HG02763 (cell line): Measurements from ENCODE around the gene TOR1AIP2.

Experiments used
- ATAC-seq: cut with Tn5 transposase; IDR thresholded peaks from one replicate; pipeline ENCODE4 v1.9.1; 2021; ENCODE audit warnings: mild to moderate bottlenecking, moderate library complexity; ENCODE audit not compliant: unreplicated experiment

TOR1AIP2 gene

GRCh38 chr1:179877586-179878265, at the start of gene TOR1AIP2:
Gene TOR1AIP2, minus strand, starts transcription at chr1:179877803. Its CDS starts 25,138 bp downstream, at chr1:179852665.
- ATAC-seq, result peak; percentile 66

- no peak for ATAC-seq
Observed at GRCh38 chr1:179926850-179927205, 49.2 kb upstream of the TOR1AIP2 start.

GRCh38 chr1:179925922-179926849, 48.6 kb upstream of the TOR1AIP2 start:
- no peak for ATAC-seq

- no peak for ATAC-seq
Observed at GRCh38 chr1:179925302-179925701, 47.7 kb upstream of the TOR1AIP2 start.

GRCh38 chr1:179924268-179924667, 46.7 kb upstream of the TOR1AIP2 start:
- no peak for ATAC-seq

- ATAC-seq, result no peak
Observed at GRCh38 chr1:179923029-179923428, 45.4 kb upstream of the TOR1AIP2 start.

GRCh38 chr1:179921981-179922872, 44.6 kb upstream of the TOR1AIP2 start:
- no peak for ATAC-seq

GRCh38 chr1:179921472-179921871, 43.9 kb upstream of the TOR1AIP2 start:
- no peak for ATAC-seq

GRCh38 chr1:179917601-179918429, 40.2 kb upstream of the TOR1AIP2 start:
- no peak for ATAC-seq

GRCh38 chr1:179911812-179912211, 34.2 kb upstream of the TOR1AIP2 start:
- ATAC-seq, result no peak

- ATAC-seq, result no peak
Observed at GRCh38 chr1:179910934-179911333, 33.3 kb upstream of the TOR1AIP2 start.

- ATAC-seq, result no peak
Observed at GRCh38 chr1:179889589-179889988, 12.0 kb upstream of the TOR1AIP2 start.

GRCh38 chr1:179888071-179888470, 10.5 kb upstream of the TOR1AIP2 start:
- ATAC-seq, result no peak

- no peak for ATAC-seq
Observed at GRCh38 chr1:179883745-179884138, 6.1 kb upstream of the TOR1AIP2 start.

- ATAC-seq, result no peak
Observed at GRCh38 chr1:179883040-179883744, 5.6 kb upstream of the TOR1AIP2 start.

- ATAC-seq, result peak; percentile 77
Observed at GRCh38 chr1:179882253-179883039, 4.8 kb upstream of the TOR1AIP2 start, which contains the start of gene TOR1AIP1. Gene TOR1AIP1, plus strand, starts transcription at chr1:179882285. Its CDS starts 218 bp downstream, at chr1:179882503.

GRCh38 chr1:179881642-179882252, 4.1 kb upstream of the TOR1AIP2 start:
- peak; percentile 0 for ATAC-seq

- ATAC-seq, result no peak
Observed at GRCh38 chr1:179879797-179880196, 2.2 kb upstream of the TOR1AIP2 start.
